Endothelial cell of umbilical vein (primary cell): Measurements from ENCODE around the gene XRN1. TPM values are rescaled to one million over a fixed set of nuclear protein-coding genes. Genes with fewer than 3 reads are reported as not detected.

Source experiments
- BruUV-seq: library from RNA; stranded (reverse); fragments of 400-500 nt; replicated peaks from 2 replicates; lab custom pipeline; 2021; lab: Mats Ljungman, UMichigan
- CTCF ChIA-PET: fragments of 300-600, 350-600 bp; sonication (Branson Sonifier 250); formaldehyde crosslinking; loops from one replicate; lab custom pipeline; 2021; ENCODE audit warnings: antibody characterized with exemption, inconsistent platforms; lab: Charles Lee
- POLR2A ChIA-PET: fragments of 300-600, 350-600 bp; sonication (Branson Sonifier 250); formaldehyde crosslinking; loops from one replicate; lab custom pipeline; 2021; ENCODE audit warnings: antibody characterized with exemption, inconsistent platforms; lab: Charles Lee
- DNase-seq: peaks from one replicate; pipeline ENCODE4 v3.0.0-alpha.2; 2011; ENCODE audit warnings: low read depth, low spot score
- FAIRE-seq: peaks from 2 replicates; lab custom pipeline; 2011; peaks lifted over from hg19 to GRCh38; lab: Jason Lieb, UNC
- H2AFZ ChIP-seq: 2 replicates; pipeline ENCODE4 v1.6.0; 2012; ENCODE audit warnings: low read depth, low read length, control low read depth, inconsistent platforms
- H3K27ac ChIP-seq: 2 replicates; pipeline ENCODE4 v1.5.1; 2011; ENCODE audit warnings: low read depth, mild to moderate bottlenecking, control low read depth, low read length, moderate library complexity; ENCODE audit not compliant: insufficient read depth
- H3K27me3 ChIP-seq, 2 experiments: 2 replicates each; pipeline versions ENCODE4 v1.6.0 to v1.6.1; 2011; ENCODE audit warnings: low read length in 2 of 2, mixed read lengths in 1 of 2; ENCODE audit not compliant: control insufficient read depth in 2 of 2, insufficient read depth in 2 of 2
- H3K36me3 ChIP-seq, 2 experiments: 2 replicates in 1 of 2; 3 replicates in 1 of 2; pipeline ENCODE4 v1.5.1; 2011; ENCODE audit warnings: low read length in 2 of 2, mild to moderate bottlenecking in 1 of 2, moderate library complexity in 1 of 2; ENCODE audit not compliant: control insufficient read depth in 2 of 2, insufficient read depth in 2 of 2; ENCODE audit errors: extremely low read depth in 1 of 2
- H3K4me1 ChIP-seq: 3 replicates; pipeline ENCODE4 v1.5.1; 2011; ENCODE audit warnings: mild to moderate bottlenecking, low read length; ENCODE audit not compliant: control insufficient read depth, insufficient read depth; ENCODE audit errors: extremely low read depth
- H3K4me2 ChIP-seq: 2 replicates; pipeline ENCODE4 v1.6.1; 2011; ENCODE audit warnings: low read length, control low read depth, mixed read lengths; ENCODE audit not compliant: insufficient read depth
- H3K4me3 ChIP-seq, 3 experiments: fragments of 200-600 bp in 1 of 3; sonication (generic), shearing (Covaris generic) in 1 of 3; replicated peaks in 1 of 3; 2 replicates each; pipeline ENCODE4 v1.5.1; 2011 to 2016; ENCODE audit warnings: control low read depth in 3 of 3, low read length in 3 of 3, mild to moderate bottlenecking in 2 of 3, inconsistent platforms in 1 of 3, low read depth in 1 of 3, moderate library complexity in 1 of 3; ENCODE audit not compliant: insufficient read depth in 1 of 3
- H3K79me2 ChIP-seq: 2 replicates; pipeline ENCODE4 v1.6.0; 2012; ENCODE audit warnings: low read length, inconsistent platforms; ENCODE audit not compliant: control insufficient read depth, insufficient read depth
- H3K9ac ChIP-seq: replicated peaks from 2 replicates; pipeline ENCODE3; 2011; ENCODE audit warnings: low read length, control low read depth; ENCODE audit not compliant: insufficient read depth; ENCODE audit errors: extremely low read depth
- H3K9me1 ChIP-seq: replicated peaks from 3 replicates; pipeline ENCODE4 v1.6.0; 2011; ENCODE audit warnings: mild to moderate bottlenecking, low read length; ENCODE audit not compliant: control insufficient read depth, insufficient read depth; ENCODE audit errors: extremely low read depth
- H3K9me3 ChIP-seq: replicated peaks from 2 replicates; pipeline ENCODE4 v1.5.1; 2012; ENCODE audit warnings: low read length, inconsistent platforms; ENCODE audit not compliant: control insufficient read depth, insufficient read depth
- H4K20me1 ChIP-seq: replicated peaks from 2 replicates; pipeline ENCODE3; 2011; ENCODE audit warnings: mild to moderate bottlenecking, low read length; ENCODE audit not compliant: control insufficient read depth, insufficient read depth; ENCODE audit errors: extremely low read depth
- EZH2 ChIP-seq: IDR thresholded peaks from 2 replicates; pipeline ENCODE4 v1.6.1; 2012; ENCODE audit warnings: borderline replicate concordance, low read depth, mild to moderate bottlenecking, moderate library complexity, low read length, inconsistent platforms; ENCODE audit not compliant: severe bottlenecking
- FOS ChIP-seq: IDR thresholded peaks from 2 replicates; pipeline ENCODE4 v1.6.1; 2011; ENCODE audit warnings: mild to moderate bottlenecking, low read length, moderate library complexity, borderline replicate concordance; ENCODE audit not compliant: insufficient read depth
- GATA2 ChIP-seq: IDR thresholded peaks from 2 replicates; pipeline ENCODE4 v1.7.0; 2011; ENCODE audit warnings: low read depth, mild to moderate bottlenecking, moderate library complexity, mixed read lengths, low read length; ENCODE audit not compliant: insufficient read length, insufficient read depth
- JUN ChIP-seq: IDR thresholded peaks from 2 replicates; pipeline ENCODE4 v1.6.1; 2011; ENCODE audit warnings: borderline replicate concordance, low read depth; ENCODE audit not compliant: insufficient read length, insufficient read depth
- MYC ChIP-seq: IDR thresholded peaks from one replicate; pipeline ENCODE4 v1.6.1; 2011; ENCODE audit warnings: mild to moderate bottlenecking, low read depth, low read length
- POLR2A ChIP-seq: IDR thresholded peaks from 2 replicates; pipeline ENCODE4 v1.6.1; 2012; ENCODE audit warnings: low read depth, mild to moderate bottlenecking, control low read depth, low read length
- POLR2AphosphoS5 ChIP-seq: IDR thresholded peaks from 2 replicates; pipeline ENCODE4 v1.6.1; 2012; ENCODE audit warnings: low read depth, mild to moderate bottlenecking, control low read depth, low read length, moderate library complexity; ENCODE audit not compliant: insufficient read depth
- dilution Hi-C: fragments of 300-500 bp; cut with MboI; formaldehyde crosslinking; loops from one replicate; pipeline ENCODE4 v1.15.0; 2019; ENCODE audit warnings: low sequenced_read_pairs; ENCODE audit not compliant: extremely low pct_ligation_motif_present
- intact Hi-C: fragments of 100-400 bp; cut with micrococcal nuclease; formaldehyde crosslinking; loops from one replicate; pipeline ENCODE4 v1.10.0; 2022
- polyA plus RNA-seq, 4 experiments: library from polyadenylated mRNA; depleted of rRNA in 3 of 4; stranded (reverse) in 3 of 4; unstranded in 1 of 4; fragments of >200 nt; gene quantifications; 2 replicates each; pipeline versions ENCODE4 v1.2.1 to v1.2.3, GENCODE V29; 2011 to 2012; ENCODE audit warnings: missing spikeins in 1 of 4
- total RNA-seq: library from RNA; stranded (reverse); gene quantifications from 2 replicates; pipeline ENCODE4 v1.2.3, GENCODE V29; 2021
- TF ChIP-seq, protein P1 (sequence below): IDR thresholded peaks from 2 replicates; pipeline ENCODE4 v1.6.1; 2011; ENCODE audit not compliant: insufficient read depth, insufficient read length
- TF ChIP-seq, protein P2 (sequence below), 2 donors: IDR thresholded peaks; 1 replicate in 1 of 2; 2 replicates in 1 of 2; pipeline ENCODE4 v1.5.1; 2011; ENCODE audit warnings: low read length in 2 of 2, mild to moderate bottlenecking in 2 of 2, moderate library complexity in 2 of 2, control low read depth in 1 of 2, inconsistent platforms in 1 of 2, low read depth in 1 of 2; ENCODE audit not compliant: insufficient read depth in 1 of 2; ENCODE audit errors: extremely low read depth in 1 of 2

Gene XRN1
- total and polyA plus RNA-seq, 2 donors (not counting 3 experiments of a cell fraction or from before 2014, with no cell fraction given), result 4.4 to 40.0 TPM

DNA sequence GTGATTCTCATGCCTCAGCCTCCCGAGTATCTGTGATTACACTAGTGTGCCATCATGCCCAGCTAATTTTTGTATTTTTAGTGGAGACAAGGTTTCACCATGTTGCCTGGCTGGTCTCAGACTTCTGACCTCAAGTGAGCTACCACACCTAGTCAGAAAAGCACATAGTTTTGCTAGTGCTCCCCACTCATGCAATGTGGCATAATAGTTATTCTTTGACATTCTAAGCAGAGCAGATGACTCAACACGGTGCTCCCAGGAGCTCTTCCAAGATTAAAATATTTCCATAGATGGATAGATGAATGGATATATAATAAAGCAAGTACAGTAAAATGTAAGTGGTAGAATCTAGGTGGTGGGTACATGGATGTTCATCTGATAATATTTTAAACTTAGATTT lies 169.4 kb downstream of the XRN1 start:
- no peaks in the 10 kb centered on the region for H4K20me1 ChIP-seq
- no peaks in the 10 kb centered on the region for H3K9me3 ChIP-seq
- H3K4me3 ChIP-seq, result no peak overlapping the region
- BruUV-seq, result no TSS peak
- H3K79me2 ChIP-seq, result no peaks in the 10 kb centered on the region
- H2AFZ ChIP-seq, result no peak overlapping the region
- no peak overlapping the region for H3K4me2 ChIP-seq
- ChIA-PET POLR2A (interaction anchor here (0.6 kb wide), 1 partner anchor 306 kb away, joined by 3 read pairs; no protein-coding TSS in a partner anchor), CTCF (interaction anchor here (1.1 to 5.6 kb wide), 9 partner anchors 9 to 153 kb away, joined by 3 to 225 read pairs (median 7); no protein-coding TSS in a partner anchor)
- intact Hi-C loops, result loop anchor here (5.0 kb wide), 1 partner anchor 541 kb away; the partner anchor contains the start of gene RNF7
- H3K9ac ChIP-seq, result no peak overlapping the region
- TF ChIP-seq JUN (no peak), MYC (no peak), POLR2A (no peak), POLR2AphosphoS5 (no peak), GATA2 (no peak), FOS (no peak), EZH2 (no peak)
- TF ChIP-seq, protein P1, sequence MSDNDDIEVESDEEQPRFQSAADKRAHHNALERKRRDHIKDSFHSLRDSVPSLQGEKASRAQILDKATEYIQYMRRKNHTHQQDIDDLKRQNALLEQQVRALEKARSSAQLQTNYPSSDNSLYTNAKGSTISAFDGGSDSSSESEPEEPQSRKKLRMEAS, result no peak
- TF ChIP-seq, protein P2, sequence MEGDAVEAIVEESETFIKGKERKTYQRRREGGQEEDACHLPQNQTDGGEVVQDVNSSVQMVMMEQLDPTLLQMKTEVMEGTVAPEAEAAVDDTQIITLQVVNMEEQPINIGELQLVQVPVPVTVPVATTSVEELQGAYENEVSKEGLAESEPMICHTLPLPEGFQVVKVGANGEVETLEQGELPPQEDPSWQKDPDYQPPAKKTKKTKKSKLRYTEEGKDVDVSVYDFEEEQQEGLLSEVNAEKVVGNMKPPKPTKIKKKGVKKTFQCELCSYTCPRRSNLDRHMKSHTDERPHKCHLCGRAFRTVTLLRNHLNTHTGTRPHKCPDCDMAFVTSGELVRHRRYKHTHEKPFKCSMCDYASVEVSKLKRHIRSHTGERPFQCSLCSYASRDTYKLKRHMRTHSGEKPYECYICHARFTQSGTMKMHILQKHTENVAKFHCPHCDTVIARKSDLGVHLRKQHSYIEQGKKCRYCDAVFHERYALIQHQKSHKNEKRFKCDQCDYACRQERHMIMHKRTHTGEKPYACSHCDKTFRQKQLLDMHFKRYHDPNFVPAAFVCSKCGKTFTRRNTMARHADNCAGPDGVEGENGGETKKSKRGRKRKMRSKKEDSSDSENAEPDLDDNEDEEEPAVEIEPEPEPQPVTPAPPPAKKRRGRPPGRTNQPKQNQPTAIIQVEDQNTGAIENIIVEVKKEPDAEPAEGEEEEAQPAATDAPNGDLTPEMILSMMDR (IDR thresholded peaks at IDR 0.05; ENCODE audit: extremely low read depth in 1 of 2, insufficient read depth in 1 of 2, low read depth in 1 of 2, low read length in 2 of 2), result no peak
- no peaks in the 10 kb centered on the region for H3K36me3 ChIP-seq
- no peaks in the 10 kb centered on the region for H3K9me1 ChIP-seq
- H3K27ac ChIP-seq, result no peak overlapping the region
- FAIRE-seq, result no peak
- dilution Hi-C loops, result no loop called here
- H3K4me1 ChIP-seq, result no peaks in the 10 kb centered on the region
- no peak for DNase-seq
- peaks cover 2 to 3% of the 10 kb centered on the region in 2 experiments for H3K27me3 ChIP-seq
